Progenitor cell of endocrine pancreas (in vitro differentiated cells): Measurements from ENCODE around the gene NT5DC3. TPM values are rescaled to one million over a fixed set of nuclear protein-coding genes. Genes with fewer than 3 reads are reported as not detected.

ENCODE experiments used
- DNase-seq: peaks from one replicate; pipeline ENCODE4 v3.0.0; 2021; ENCODE audit warnings: low spot score; ENCODE audit not compliant: unreplicated experiment
- H3K27ac Mint-ChIP-seq: 2 replicates; pipeline ENCODE4 v1.8.0; 2021; ENCODE audit warnings: mild to moderate bottlenecking, moderate library complexity, mixed read lengths
- H3K27me3 Mint-ChIP-seq: 2 replicates; pipeline ENCODE4 v1.8.0; 2021; ENCODE audit warnings: mixed read lengths
- H3K36me3 Mint-ChIP-seq: 2 replicates; pipeline ENCODE4 v1.8.0; 2022; ENCODE audit warnings: mixed read lengths; ENCODE audit not compliant: insufficient read depth
- H3K4me1 Mint-ChIP-seq: 2 replicates; pipeline ENCODE4 v1.8.0; 2021; ENCODE audit warnings: low read depth, mixed read lengths
- H3K4me3 Mint-ChIP-seq: 2 replicates; pipeline ENCODE4 v1.8.0; 2021; ENCODE audit warnings: low read depth, mild to moderate bottlenecking, moderate library complexity, mixed read lengths
- H3K9me3 Mint-ChIP-seq: 2 replicates; pipeline ENCODE4 v1.8.0; 2021; ENCODE audit warnings: low read depth, mixed read lengths
- long read RNA-seq: library from polyadenylated mRNA; unstranded; transcript quantifications from one replicate; pipeline ENCODE4 v2.0.0, GENCODE V29; 2020
- total RNA-seq: library from RNA; stranded (reverse); gene quantifications from 2 replicates; pipeline ENCODE4 v1.2.1, GENCODE V29; 2021
- TF ChIP-seq, protein P1 (sequence below): fragments of 200-600 bp; sonication (generic); IDR thresholded peaks from one replicate; pipeline ENCODE4 v1.5.0; 2021; ENCODE audit warnings: antibody characterized with exemption, mild to moderate bottlenecking; ENCODE audit not compliant: unreplicated experiment

Gene NT5DC3
- 13.9 and 15.4 TPM in 2 replicates for total RNA-seq
- long read RNA-seq, partial matches to known transcripts = 0 of 1 reads
- long read RNA-seq, other reads (novel, unspliced or antisense) = 1 of 1 reads

- peaks cover 27% of the 10 kb centered on the region for H3K4me1 Mint-ChIP-seq
- TF ChIP-seq, protein P1, sequence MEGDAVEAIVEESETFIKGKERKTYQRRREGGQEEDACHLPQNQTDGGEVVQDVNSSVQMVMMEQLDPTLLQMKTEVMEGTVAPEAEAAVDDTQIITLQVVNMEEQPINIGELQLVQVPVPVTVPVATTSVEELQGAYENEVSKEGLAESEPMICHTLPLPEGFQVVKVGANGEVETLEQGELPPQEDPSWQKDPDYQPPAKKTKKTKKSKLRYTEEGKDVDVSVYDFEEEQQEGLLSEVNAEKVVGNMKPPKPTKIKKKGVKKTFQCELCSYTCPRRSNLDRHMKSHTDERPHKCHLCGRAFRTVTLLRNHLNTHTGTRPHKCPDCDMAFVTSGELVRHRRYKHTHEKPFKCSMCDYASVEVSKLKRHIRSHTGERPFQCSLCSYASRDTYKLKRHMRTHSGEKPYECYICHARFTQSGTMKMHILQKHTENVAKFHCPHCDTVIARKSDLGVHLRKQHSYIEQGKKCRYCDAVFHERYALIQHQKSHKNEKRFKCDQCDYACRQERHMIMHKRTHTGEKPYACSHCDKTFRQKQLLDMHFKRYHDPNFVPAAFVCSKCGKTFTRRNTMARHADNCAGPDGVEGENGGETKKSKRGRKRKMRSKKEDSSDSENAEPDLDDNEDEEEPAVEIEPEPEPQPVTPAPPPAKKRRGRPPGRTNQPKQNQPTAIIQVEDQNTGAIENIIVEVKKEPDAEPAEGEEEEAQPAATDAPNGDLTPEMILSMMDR = no peak
- peaks cover 6% of the 10 kb centered on the region for H3K27me3 Mint-ChIP-seq
- peaks cover 4% of the 10 kb centered on the region for H3K9me3 Mint-ChIP-seq
- peak within 1 kb of the TSS; percentile 87 for H3K4me3 Mint-ChIP-seq
- H3K27ac Mint-ChIP-seq = peak within 1 kb of the TSS; percentile 94
- peak; percentile 78 for DNase-seq
- peaks cover 3% of the 10 kb centered on the region for H3K36me3 Mint-ChIP-seq
Observed at GRCh38 chr12:103840876-103841689, at the start of gene NT5DC3. TSS of gene NT5DC3 (minus strand) at chr12:103841234. CDS start at chr12:103841156, 78 bp downstream.

GRCh38 chr12:103887738-103888137, 46.7 kb upstream of the NT5DC3 start:
- H3K4me1 Mint-ChIP-seq = no peaks in the 10 kb centered on the region
- no peaks in the 10 kb centered on the region for H3K9me3 Mint-ChIP-seq
- TF ChIP-seq, protein P1 = no peak
- H3K4me3 Mint-ChIP-seq = no peak overlapping the region
- no peaks in the 10 kb centered on the region for H3K27me3 Mint-ChIP-seq
- H3K36me3 Mint-ChIP-seq = no peaks in the 10 kb centered on the region
- no peak for DNase-seq
- H3K27ac Mint-ChIP-seq = no peak overlapping the region

DNA sequence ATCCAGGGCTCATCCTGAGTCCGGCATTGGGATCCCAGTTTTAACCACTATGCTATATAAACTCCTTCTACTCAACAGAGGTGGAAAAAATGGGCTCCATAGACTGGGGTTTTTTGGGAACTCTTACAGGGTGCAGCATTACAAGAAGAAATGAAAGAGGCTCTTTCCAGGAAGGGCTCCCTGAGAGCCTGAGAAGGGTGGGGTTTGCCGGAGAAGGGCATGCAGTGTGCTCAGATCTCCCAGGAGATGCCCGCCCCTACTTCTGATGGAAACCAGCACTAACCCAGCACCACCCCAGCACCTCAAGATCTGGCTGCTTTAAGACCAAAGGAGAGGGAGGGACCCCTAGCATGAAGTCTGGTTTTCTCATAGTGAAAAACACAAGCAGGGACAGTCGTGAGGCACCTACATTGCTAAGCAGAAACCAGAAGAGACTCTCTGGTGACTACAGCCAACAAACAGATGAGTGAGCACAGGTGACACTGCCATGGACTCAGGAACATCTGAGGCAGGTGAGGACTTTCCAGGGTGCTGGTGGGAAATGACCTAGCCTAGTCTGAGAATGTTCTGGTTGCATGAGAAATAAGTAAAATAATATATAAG, 45.3 kb upstream of the NT5DC3 start:
- H3K27ac Mint-ChIP-seq = no peak overlapping the region
- TF ChIP-seq, protein P1 = no peak

DNA sequence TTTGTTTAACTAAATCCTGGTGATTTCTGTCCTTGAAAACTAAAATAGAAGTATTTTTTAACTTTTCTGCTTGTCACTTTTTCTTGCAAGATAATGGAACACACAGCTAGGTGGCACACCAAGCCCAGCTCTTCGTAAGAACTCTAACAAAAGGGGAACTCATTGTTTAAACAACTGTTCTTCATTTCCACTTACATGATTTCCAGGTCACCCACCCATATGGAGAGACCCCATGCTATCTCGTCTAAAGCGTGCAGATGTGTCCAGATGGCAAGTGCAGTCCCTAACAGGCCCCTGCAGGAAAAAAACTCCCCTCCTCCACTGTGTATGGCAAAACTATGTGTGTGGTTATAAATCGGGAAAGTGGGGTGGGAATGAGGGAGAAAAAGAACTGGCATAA, 43.3 kb upstream of the NT5DC3 start:
- DNase-seq = no peak
- H3K4me3 Mint-ChIP-seq = no peak overlapping the region

More for the DNA sequence above, 45.3 kb upstream of the NT5DC3 start:
- no peaks in the 10 kb centered on the region for H3K4me1 Mint-ChIP-seq
- no peaks in the 10 kb centered on the region for H3K36me3 Mint-ChIP-seq
- no peak for DNase-seq
- peaks cover under 1% of the 10 kb centered on the region for H3K27me3 Mint-ChIP-seq
- H3K4me3 Mint-ChIP-seq = no peak overlapping the region
- no peaks in the 10 kb centered on the region for H3K9me3 Mint-ChIP-seq

GRCh38 chr12:103883908-103884307, 42.9 kb upstream of the NT5DC3 start:
- peaks cover 11% of the 10 kb centered on the region for H3K27me3 Mint-ChIP-seq
- H3K9me3 Mint-ChIP-seq = no peaks in the 10 kb centered on the region

More for the DNA sequence above, 43.3 kb upstream of the NT5DC3 start:
- no peaks in the 10 kb centered on the region for H3K9me3 Mint-ChIP-seq
- TF ChIP-seq, protein P1 = peak; percentile 29
- no peak overlapping the region for H3K27ac Mint-ChIP-seq
- peaks cover 7% of the 10 kb centered on the region for H3K27me3 Mint-ChIP-seq
- H3K4me1 Mint-ChIP-seq = no peaks in the 10 kb centered on the region
- no peaks in the 10 kb centered on the region for H3K36me3 Mint-ChIP-seq

More at GRCh38 chr12:103883908-103884307, 42.9 kb upstream of the NT5DC3 start:
- no peak for DNase-seq
- no peaks in the 10 kb centered on the region for H3K4me1 Mint-ChIP-seq
- TF ChIP-seq, protein P1 = no peak
- H3K27ac Mint-ChIP-seq = no peak overlapping the region
- no peak overlapping the region for H3K4me3 Mint-ChIP-seq
- H3K36me3 Mint-ChIP-seq = no peaks in the 10 kb centered on the region
